ENCODE results near the gene PGA5.

Gene PGA5

GRCh38 chr11:61277186-61278000 lies 36.4 kb downstream of the PGA5 start:
- no peak overlapping the region for H3K4me3 ChIP-seq (ENCODE audit: low read length)
- TF ChIP-seq ZNF274 (IDR thresholded peaks at IDR 0.05; ENCODE audit: low read depth, low read length): no peak

DNA sequence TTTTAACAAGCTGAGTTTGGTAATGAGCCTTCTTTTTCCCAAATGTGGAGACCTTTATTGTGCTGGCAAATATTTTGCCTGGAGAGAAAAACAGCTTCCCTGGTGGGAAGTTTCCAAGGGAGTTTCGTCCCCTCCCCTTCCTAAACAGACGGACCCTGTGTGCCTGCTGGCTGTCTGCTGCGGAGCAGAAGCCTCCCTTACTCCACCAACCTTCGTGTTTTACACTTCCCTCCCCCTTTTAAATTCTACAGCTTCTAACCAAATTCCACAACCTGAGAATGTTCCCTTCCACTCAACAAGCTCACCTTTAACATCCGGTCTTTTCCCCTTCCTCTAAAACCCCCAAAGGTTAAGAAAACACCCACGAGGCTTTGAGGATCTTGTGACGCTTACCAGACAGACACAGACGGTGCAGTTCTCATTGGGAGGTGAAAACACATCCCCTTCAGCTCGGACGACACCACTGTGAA lies 37.1 kb downstream of the PGA5 start:
- H3K4me3 ChIP-seq (ENCODE audit: low read length): no peak overlapping the region
- no peak for TF ChIP-seq ZNF274 (IDR thresholded peaks at IDR 0.05; ENCODE audit: low read depth, low read length)

- no peak overlapping the region for H3K4me3 ChIP-seq (ENCODE audit: low read length)
- no peak for TF ChIP-seq ZNF274 (IDR thresholded peaks at IDR 0.05; ENCODE audit: low read depth, low read length)
Measured at GRCh38 chr11:61279934-61280659, 39.1 kb downstream of the PGA5 start.

DNA sequence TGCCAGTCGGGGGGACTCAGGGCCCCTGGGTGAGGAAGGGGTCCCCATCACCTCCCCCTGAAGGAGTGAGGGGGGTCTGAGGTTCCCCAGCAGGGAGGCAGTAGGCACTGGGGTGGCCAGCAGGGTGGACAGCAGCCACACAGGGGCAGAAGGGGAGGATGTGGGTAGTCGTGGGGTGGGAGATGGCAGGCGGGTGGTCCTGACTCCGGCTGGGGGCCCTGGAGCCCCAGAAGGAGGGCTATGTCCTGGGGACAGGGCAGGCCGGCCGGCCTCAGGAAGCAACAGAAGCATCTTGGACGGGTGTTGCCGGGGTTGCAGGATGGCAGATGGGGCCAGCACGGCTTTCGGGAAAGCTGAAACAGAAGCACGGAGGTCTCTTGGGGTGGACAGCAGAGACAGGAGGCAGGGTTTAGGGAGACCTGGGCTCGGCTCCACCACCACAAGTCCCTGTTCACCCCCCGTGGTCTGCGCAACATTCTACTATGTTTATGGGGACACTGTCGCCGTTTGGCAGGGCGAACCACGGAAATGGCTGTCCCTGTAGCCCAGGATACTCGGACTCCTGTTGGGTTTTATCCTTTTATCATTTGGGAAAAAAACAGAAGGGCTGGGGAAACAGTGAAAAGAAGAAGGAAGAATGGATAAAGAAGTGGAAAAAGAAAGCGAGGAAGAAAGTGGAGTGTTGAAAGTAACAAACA lies 40.1 kb downstream of the PGA5 start:
- no peak for TF ChIP-seq ZNF274 (IDR thresholded peaks at IDR 0.05; ENCODE audit: low read depth, low read length)
- H3K4me3 ChIP-seq (ENCODE audit: low read length): no peak overlapping the region

DNA sequence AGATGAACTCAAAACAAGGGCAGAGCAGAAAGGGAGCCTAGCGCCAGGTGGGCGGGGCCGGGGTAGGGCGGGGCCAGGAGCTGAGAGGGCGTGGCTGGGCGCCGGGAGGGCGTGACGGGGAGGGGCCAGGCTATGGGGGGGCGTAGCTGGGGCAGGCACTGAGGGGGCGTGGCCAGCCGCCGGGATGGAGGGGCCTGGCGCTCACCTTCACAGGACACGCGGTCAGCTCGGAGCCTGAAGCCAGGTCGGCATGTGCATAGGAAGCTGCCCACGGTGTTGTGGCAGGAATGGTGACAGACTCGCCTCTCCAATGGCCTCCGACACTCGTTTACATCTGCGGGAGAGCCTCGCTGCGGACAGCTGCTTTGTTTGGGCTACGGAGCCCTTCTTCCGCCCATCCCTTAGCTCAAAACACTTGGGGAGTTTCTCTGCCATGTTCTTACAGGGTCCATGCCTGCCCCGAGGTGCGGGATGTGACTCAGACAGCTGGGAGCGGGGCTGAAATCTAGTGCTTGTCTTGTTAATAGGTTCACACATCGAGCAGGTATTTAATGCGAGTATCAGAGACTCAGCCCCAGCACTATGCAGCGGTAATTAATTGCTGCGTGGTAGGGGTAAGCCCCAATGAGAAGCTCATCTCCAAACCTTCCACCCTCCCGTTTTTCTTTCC lies 40.7 kb downstream of the PGA5 start:
- no peak overlapping the region for H3K4me3 ChIP-seq (ENCODE audit: low read length)
- no peak for TF ChIP-seq ZNF274 (IDR thresholded peaks at IDR 0.05; ENCODE audit: low read depth, low read length)

GRCh38 chr11:61283613-61284012 lies 42.6 kb downstream of the PGA5 start:
- TF ChIP-seq ZNF274 (IDR thresholded peaks at IDR 0.05; ENCODE audit: low read depth, low read length): no peak
- no peak overlapping the region for H3K4me3 ChIP-seq (ENCODE audit: low read length)

GRCh38 chr11:61287338-61287977 lies 46.5 kb downstream of the PGA5 start:
- no peak overlapping the region for H3K4me3 ChIP-seq (ENCODE audit: low read length)

DNA sequence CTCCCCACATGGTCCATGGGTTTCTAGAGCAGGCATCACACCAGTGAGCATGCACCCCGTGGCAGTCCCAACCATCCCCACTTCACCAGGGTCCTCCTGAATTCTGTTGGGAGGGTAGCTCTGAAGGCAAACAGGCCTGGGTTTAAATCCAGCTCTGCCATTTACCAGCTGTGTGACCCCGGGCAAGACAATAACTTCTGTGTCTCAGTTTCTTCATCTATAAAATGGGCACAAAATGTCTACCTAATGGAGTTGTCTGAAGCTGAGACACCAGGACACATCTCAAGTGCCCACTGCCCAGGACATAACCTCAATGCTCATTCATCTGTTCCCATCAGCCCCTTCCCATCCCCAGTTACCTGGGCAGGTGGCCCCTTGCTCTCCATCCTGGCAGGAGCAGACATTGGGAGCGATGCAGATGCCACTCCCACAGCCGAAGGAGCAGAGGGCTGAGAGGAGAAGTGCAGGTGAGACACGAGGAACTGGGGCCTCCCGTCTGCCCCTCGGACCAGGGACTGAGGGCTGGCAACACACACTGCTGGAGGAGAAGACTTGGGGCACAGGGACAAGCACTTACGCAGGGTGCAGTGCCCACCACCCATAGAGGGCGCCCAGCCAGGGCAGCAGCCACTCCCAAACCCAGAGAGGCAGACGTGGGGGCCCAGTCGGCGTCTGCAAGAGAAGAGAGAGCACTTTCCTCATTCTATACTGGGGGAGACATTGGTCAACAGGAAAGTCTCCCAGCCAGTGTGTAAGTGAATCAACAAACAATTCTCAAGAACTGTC lies 50.1 kb downstream of the PGA5 start:
- no peak overlapping the region for H3K4me3 ChIP-seq (ENCODE audit: low read length)
- no peak for TF ChIP-seq ZNF274 (IDR thresholded peaks at IDR 0.05; ENCODE audit: low read depth, low read length)

More at GRCh38 chr11:61287338-61287977, 46.5 kb downstream of the PGA5 start:
- TF ChIP-seq ZNF274 (IDR thresholded peaks at IDR 0.05; ENCODE audit: low read depth, low read length): no peak

DNA sequence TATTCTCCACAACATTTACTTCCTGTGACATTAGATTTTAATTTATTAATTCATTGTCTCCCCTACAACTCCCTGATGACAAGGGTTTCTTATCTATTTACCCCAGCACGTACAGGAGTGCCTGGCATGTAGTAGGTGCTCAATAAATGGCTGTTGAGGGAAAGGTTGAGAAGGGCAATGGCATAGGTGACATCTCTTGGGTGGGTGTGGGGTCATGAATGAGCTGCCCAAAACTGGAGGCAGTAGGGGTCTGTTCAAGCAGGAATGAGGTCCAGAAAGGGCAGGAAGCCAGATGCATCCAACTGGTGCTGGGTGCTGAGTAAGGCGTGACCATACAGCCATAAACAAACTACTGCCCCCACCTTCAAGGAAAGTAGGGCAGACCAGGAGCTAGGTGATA lies 51.4 kb downstream of the PGA5 start:
- H3K4me3 ChIP-seq (ENCODE audit: low read length): no peak overlapping the region
- no peak for TF ChIP-seq ZNF274 (IDR thresholded peaks at IDR 0.05; ENCODE audit: low read depth, low read length)

- peak overlapping the region; percentile 77; the same call in 1 of the 2 replicates for H3K4me3 ChIP-seq (ENCODE audit: low read length)
- TF ChIP-seq ZNF274 (IDR thresholded peaks at IDR 0.05; ENCODE audit: low read depth, low read length): no peak
Measured at GRCh38 chr11:61293867-61294716, 53.1 kb downstream of the PGA5 start.

- no peak for TF ChIP-seq ZNF274 (IDR thresholded peaks at IDR 0.05; ENCODE audit: low read depth, low read length)
- peak within 1 kb of the TSS; percentile 77; the same call in 1 of the 2 replicates for H3K4me3 ChIP-seq (ENCODE audit: low read length)
Measured at GRCh38 chr11:61294717-61295595, 54.0 kb downstream of the PGA5 start, which contains the start of gene VWCE. VWCE (minus strand) TSS chr11:61295316; CDS start chr11:61295037, 279 bp downstream.
